Tibial nerve (tissue), 4 donors: ENCODE measurements around the gene FAM241A. TPM values are rescaled to one million over a fixed set of nuclear protein-coding genes. Genes with fewer than 3 reads are reported as not detected.
"Not testable (repeated sequence)": the region's sequence is repeated elsewhere in the genome, so short reads cannot be mapped to it uniquely, and the experiment has no call there.

Experiments
- DNase-seq, 2 donors: peaks; one replicate each; pipeline ENCODE4 v3.0.0-alpha.2; 2019; ENCODE audit warnings: low spot score in 2 of 2
- H3K27ac ChIP-seq, 4 donors: fragments of 200-600 bp; sonication (generic) in 3 of 4; one replicate each; pipeline ENCODE4 v1.5.1; 2017 to 2019; ENCODE audit warnings: mild to moderate bottlenecking in 1 of 4
- H3K27me3 ChIP-seq, 2 donors: fragments of 200-600 bp; sonication (generic) in 1 of 2; one replicate each; pipeline versions ENCODE4 v1.5.1 to v1.6.0; 2017 to 2019
- H3K36me3 ChIP-seq, 3 donors: fragments of 200-600 bp; sonication (generic); one replicate each; pipeline ENCODE4 v1.5.1; 2018 to 2019
- H3K4me1 ChIP-seq, 4 donors: fragments of 200-600 bp; sonication (generic) in 3 of 4; one replicate each; pipeline ENCODE4 v1.5.1; 2017 to 2019
- H3K4me3 ChIP-seq, 4 donors: fragments of 200-600 bp; sonication (generic) in 3 of 4; one replicate each; pipeline ENCODE4 v1.5.1; 2017 to 2019; ENCODE audit warnings: mild to moderate bottlenecking in 1 of 4, moderate library complexity in 1 of 4
- H3K9me3 ChIP-seq, 4 donors: fragments of 200-600 bp; sonication (generic) in 3 of 4; one replicate each; pipeline ENCODE4 v1.5.1; 2017 to 2019
- EP300 ChIP-seq, 2 donors: sonication (generic); formaldehyde crosslinking; IDR thresholded peaks; one replicate each; pipeline ENCODE4 v1.6.1; 2017; ENCODE audit warnings: antibody characterized with exemption in 2 of 2, mild to moderate bottlenecking in 1 of 2
- POLR2A ChIP-seq, 2 donors: fragments of 450-650 bp; IDR thresholded peaks; one replicate each; pipeline ENCODE4 v1.6.1; 2017; ENCODE audit warnings: antibody characterized with exemption in 2 of 2, mild to moderate bottlenecking in 2 of 2, moderate library complexity in 2 of 2
- WGBS, 2 donors: methylation state at CpG; one replicate each; pipeline ENCODE4 v1.1.5; 2018; 5-methylcytosine and 5-hydroxymethylcytosine counted together
- total RNA-seq, 4 donors: library from RNA; depleted of rRNA; stranded (reverse); fragments of >200 nt; gene quantifications; one replicate each; pipeline ENCODE4 v1.1.0, GENCODE V29; 2016
- TF ChIP-seq, protein P1 (sequence below), 5 experiments: fragments of 200-600 bp in 3 of 5; fragments of 450-650 bp in 2 of 5; sonication (generic) in 3 of 5; IDR thresholded peaks; one replicate each; pipeline ENCODE4 v1.5.1; 2016 to 2019; ENCODE audit warnings: antibody characterized with exemption in 5 of 5, mild to moderate bottlenecking in 3 of 5, moderate library complexity in 2 of 5

The FAM241A gene
- total RNA-seq, 4 donors from 2014 or later = 2.4 to 4.8 (median 2.9) TPM

GRCh38 chr4:112105201-112105969 lies 39.9 kb upstream of the FAM241A start:
- TF ChIP-seq POLR2A (IDR thresholded peaks at IDR 0.05) (no peak), EP300 (IDR thresholded peaks at IDR 0.05) (no peak)
- TF ChIP-seq, protein P1, sequence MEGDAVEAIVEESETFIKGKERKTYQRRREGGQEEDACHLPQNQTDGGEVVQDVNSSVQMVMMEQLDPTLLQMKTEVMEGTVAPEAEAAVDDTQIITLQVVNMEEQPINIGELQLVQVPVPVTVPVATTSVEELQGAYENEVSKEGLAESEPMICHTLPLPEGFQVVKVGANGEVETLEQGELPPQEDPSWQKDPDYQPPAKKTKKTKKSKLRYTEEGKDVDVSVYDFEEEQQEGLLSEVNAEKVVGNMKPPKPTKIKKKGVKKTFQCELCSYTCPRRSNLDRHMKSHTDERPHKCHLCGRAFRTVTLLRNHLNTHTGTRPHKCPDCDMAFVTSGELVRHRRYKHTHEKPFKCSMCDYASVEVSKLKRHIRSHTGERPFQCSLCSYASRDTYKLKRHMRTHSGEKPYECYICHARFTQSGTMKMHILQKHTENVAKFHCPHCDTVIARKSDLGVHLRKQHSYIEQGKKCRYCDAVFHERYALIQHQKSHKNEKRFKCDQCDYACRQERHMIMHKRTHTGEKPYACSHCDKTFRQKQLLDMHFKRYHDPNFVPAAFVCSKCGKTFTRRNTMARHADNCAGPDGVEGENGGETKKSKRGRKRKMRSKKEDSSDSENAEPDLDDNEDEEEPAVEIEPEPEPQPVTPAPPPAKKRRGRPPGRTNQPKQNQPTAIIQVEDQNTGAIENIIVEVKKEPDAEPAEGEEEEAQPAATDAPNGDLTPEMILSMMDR (IDR thresholded peaks at IDR 0.05) = no peak
- no peaks in the 10 kb centered on the region for H3K36me3 ChIP-seq
- whole genome bisulfite sequencing, 2 donors = 62 to 74% methylated on average over 2 of the region's 2 CpGs
- no peak for DNase-seq
- no peaks in the 10 kb centered on the region for H3K9me3 ChIP-seq
- no peaks in the 10 kb centered on the region for H3K27me3 ChIP-seq
- H3K4me3 ChIP-seq = no peak overlapping the region
- H3K27ac ChIP-seq = no peak overlapping the region
- H3K4me1 ChIP-seq = peaks cover 0 to 8% (median 0%) of the 10 kb centered on the region in 4 donors

DNA sequence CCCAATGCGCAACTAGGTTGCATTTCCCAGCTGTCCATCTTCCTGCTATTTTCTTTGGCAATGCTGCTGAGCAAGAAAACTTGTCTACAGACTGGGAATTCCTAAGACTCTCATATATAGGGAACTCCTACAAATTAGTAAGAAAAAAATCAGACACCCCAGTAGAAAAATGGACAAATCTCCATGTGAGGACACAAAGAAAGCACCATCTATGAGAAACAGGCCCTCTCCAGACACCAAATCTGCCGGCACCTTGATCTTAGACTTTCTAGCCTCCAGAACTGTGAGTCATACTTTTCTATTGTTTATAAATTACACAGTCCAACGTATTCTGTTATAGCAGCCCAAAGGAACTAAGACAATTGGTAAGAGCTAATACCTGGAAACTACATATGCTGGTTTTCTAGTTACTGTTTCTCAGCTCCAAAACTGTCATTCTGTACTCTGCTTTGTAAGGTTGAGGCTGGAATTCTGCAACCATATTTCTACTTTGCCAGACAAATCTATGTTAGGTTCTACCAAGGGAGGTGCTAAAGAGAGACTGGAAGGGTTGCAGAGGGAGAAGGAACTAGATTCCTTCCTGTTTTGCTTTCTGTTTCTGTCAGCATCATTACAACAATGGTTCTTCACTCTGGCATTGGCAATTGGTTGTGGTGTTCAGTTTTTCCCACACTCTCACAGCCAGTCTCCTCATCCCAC lies 35.7 kb upstream of the FAM241A start:
- WGBS, 2 donors = 48 to 50% methylated on average over 3 of the region's 3 CpGs
- Histone ChIP-seq H3K27ac (no peak overlapping the region), H3K27me3 (no peaks in the 10 kb centered on the region), H3K4me1 (no peaks in the 10 kb centered on the region), H3K36me3 (no peaks in the 10 kb centered on the region), H3K9me3 (no peaks in the 10 kb centered on the region), H3K4me3 (no peak overlapping the region)
- TF ChIP-seq EP300 (IDR thresholded peaks at IDR 0.05) (no peak), POLR2A (IDR thresholded peaks at IDR 0.05) (no peak)
- TF ChIP-seq, protein P1 (IDR thresholded peaks at IDR 0.05) = no peak
- no peak for DNase-seq

- H3K27ac ChIP-seq = no peak overlapping the region
- WGBS, 2 donors = 73% methylated on average over 1 of the region's 1 CpG
- H3K27me3 ChIP-seq = no peaks in the 10 kb centered on the region
- H3K4me1 ChIP-seq = no peaks in the 10 kb centered on the region
- H3K4me3 ChIP-seq = no peak overlapping the region
- no peak for DNase-seq
- no peaks in the 10 kb centered on the region for H3K36me3 ChIP-seq
- H3K9me3 ChIP-seq = no peaks in the 10 kb centered on the region
- TF ChIP-seq POLR2A (IDR thresholded peaks at IDR 0.05) (no peak), EP300 (IDR thresholded peaks at IDR 0.05) (no peak)
- TF ChIP-seq, protein P1 (IDR thresholded peaks at IDR 0.05) = no peak
These were observed 35.2 kb upstream of the FAM241A start for GRCh38 chr4:112110059-112110425.

GRCh38 chr4:112111306-112111705 lies 33.9 kb upstream of the FAM241A start:
- Histone ChIP-seq H3K4me3 (no peak overlapping the region), H3K4me1 (no peaks in the 10 kb centered on the region), H3K36me3 (no peaks in the 10 kb centered on the region), H3K9me3 (no peaks in the 10 kb centered on the region), H3K27me3 (no peaks in the 10 kb centered on the region), H3K27ac (no peak overlapping the region)
- WGBS, 2 donors = 41 to 52% methylated on average over 1 of the region's 1 CpG
- TF ChIP-seq, protein P1 (IDR thresholded peaks at IDR 0.05) = no peak
- TF ChIP-seq POLR2A (IDR thresholded peaks at IDR 0.05) (no peak), EP300 (IDR thresholded peaks at IDR 0.05) (no peak)
- DNase-seq = no peak

DNA sequence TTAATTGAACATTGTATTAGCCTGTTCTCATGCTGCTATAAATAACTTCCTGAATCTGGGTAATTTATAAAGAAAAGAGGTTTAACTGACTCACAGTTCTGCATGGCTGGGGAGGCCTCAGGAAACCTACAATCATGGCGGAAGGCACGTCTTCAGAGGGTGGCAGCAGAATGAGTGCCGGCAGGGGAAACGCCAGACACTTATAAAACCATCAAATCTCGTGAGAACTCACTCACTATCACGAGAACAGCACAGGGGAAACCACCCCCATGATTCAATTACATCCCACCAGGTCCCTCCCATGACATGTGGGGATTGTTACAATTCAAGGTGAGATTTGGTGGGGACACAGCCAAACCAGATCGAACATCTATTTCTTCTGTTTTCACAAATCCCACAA lies 33.2 kb upstream of the FAM241A start:
- WGBS, 2 donors = 84 to 91% methylated on average over 7 of the region's 7 CpGs

More for the DNA sequence above, 33.2 kb upstream of the FAM241A start:
- not testable (repeated sequence) for H3K27me3 ChIP-seq, H3K36me3 ChIP-seq, DNase-seq, H3K9me3 ChIP-seq, H3K4me1 ChIP-seq, H3K27ac ChIP-seq, H3K4me3 ChIP-seq
